Ishikawa (cell line): ENCODE measurements around the gene MUC22.

Experiments
- CEBPB ChIP-seq: IDR thresholded peaks from 2 replicates; pipeline ENCODE4 v1.6.1; 2012
- CREB1 ChIP-seq: IDR thresholded peaks from 2 replicates; pipeline ENCODE4 v1.6.1; 2012; ENCODE audit warnings: low read depth
- EGR1 ChIP-seq: IDR thresholded peaks from 2 replicates; pipeline ENCODE4 v1.6.1; 2012
- EP300 ChIP-seq: IDR thresholded peaks from 2 replicates; pipeline ENCODE4 v1.6.1; 2012; ENCODE audit warnings: borderline replicate concordance
- FOXM1 ChIP-seq: IDR thresholded peaks from 2 replicates; pipeline ENCODE4 v1.6.1; 2012; ENCODE audit warnings: low read depth, borderline replicate concordance
- NFIC ChIP-seq: IDR thresholded peaks from 2 replicates; pipeline ENCODE4 v1.6.1; 2012
- RAD21 ChIP-seq: IDR thresholded peaks from 2 replicates; pipeline ENCODE4 v1.6.1; 2012; ENCODE audit warnings: low read depth
- TAF1 ChIP-seq: IDR thresholded peaks from 2 replicates; pipeline ENCODE4 v1.6.1; 2012; ENCODE audit warnings: low read depth, mild to moderate bottlenecking
- TCF12 ChIP-seq: IDR thresholded peaks from 2 replicates; pipeline ENCODE4 v1.6.1; 2012; ENCODE audit warnings: low read depth
- TEAD4 ChIP-seq: IDR thresholded peaks from 2 replicates; pipeline ENCODE4 v1.6.1; 2012
- YY1 ChIP-seq: IDR thresholded peaks from 2 replicates; pipeline ENCODE4 v1.6.1; 2012; ENCODE audit warnings: low read depth
- ZBTB7A ChIP-seq: IDR thresholded peaks from 2 replicates; pipeline ENCODE4 v1.6.1; 2012; ENCODE audit warnings: low read depth
- TF ChIP-seq, protein P1 (sequence below): IDR thresholded peaks from 2 replicates; pipeline ENCODE4 v1.6.1; 2012
- TF ChIP-seq, protein P2 (sequence below): IDR thresholded peaks from 2 replicates; pipeline ENCODE4 v1.6.1; 2012
- TF ChIP-seq, protein P3 (sequence below): IDR thresholded peaks from 2 replicates; pipeline ENCODE4 v1.6.1; 2012; ENCODE audit warnings: low read depth, mild to moderate bottlenecking

The MUC22 gene

DNA sequence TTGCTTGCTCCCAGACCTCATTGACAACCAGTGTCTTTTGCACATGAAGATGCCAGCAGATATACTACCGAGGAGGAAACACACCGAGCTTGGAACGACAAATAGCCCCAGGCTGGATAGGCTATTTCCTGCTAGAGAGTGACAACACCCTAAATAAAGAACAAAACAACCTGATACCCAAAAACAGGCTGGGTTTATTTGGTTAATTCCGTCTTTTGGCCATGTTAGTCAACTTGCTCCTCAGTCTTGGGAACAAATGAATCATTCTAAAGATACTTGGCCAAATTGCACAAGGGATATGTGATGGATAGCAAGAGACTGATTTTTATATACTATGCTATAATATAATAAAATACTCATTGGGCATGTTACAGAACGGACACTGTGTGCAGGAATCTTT lies 11.5 kb upstream of the MUC22 start:
- TF ChIP-seq NFIC: no peak
- no peak for TF ChIP-seq FOXM1
- TF ChIP-seq, protein P1, sequence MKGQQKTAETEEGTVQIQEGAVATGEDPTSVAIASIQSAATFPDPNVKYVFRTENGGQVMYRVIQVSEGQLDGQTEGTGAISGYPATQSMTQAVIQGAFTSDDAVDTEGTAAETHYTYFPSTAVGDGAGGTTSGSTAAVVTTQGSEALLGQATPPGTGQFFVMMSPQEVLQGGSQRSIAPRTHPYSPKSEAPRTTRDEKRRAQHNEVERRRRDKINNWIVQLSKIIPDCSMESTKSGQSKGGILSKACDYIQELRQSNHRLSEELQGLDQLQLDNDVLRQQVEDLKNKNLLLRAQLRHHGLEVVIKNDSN: no peak
- TF ChIP-seq, protein P2, sequence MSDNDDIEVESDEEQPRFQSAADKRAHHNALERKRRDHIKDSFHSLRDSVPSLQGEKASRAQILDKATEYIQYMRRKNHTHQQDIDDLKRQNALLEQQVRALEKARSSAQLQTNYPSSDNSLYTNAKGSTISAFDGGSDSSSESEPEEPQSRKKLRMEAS: no peak
- no peak for TF ChIP-seq TAF1
- TF ChIP-seq EGR1: no peak
- TF ChIP-seq YY1: no peak
- TF ChIP-seq, protein P3, sequence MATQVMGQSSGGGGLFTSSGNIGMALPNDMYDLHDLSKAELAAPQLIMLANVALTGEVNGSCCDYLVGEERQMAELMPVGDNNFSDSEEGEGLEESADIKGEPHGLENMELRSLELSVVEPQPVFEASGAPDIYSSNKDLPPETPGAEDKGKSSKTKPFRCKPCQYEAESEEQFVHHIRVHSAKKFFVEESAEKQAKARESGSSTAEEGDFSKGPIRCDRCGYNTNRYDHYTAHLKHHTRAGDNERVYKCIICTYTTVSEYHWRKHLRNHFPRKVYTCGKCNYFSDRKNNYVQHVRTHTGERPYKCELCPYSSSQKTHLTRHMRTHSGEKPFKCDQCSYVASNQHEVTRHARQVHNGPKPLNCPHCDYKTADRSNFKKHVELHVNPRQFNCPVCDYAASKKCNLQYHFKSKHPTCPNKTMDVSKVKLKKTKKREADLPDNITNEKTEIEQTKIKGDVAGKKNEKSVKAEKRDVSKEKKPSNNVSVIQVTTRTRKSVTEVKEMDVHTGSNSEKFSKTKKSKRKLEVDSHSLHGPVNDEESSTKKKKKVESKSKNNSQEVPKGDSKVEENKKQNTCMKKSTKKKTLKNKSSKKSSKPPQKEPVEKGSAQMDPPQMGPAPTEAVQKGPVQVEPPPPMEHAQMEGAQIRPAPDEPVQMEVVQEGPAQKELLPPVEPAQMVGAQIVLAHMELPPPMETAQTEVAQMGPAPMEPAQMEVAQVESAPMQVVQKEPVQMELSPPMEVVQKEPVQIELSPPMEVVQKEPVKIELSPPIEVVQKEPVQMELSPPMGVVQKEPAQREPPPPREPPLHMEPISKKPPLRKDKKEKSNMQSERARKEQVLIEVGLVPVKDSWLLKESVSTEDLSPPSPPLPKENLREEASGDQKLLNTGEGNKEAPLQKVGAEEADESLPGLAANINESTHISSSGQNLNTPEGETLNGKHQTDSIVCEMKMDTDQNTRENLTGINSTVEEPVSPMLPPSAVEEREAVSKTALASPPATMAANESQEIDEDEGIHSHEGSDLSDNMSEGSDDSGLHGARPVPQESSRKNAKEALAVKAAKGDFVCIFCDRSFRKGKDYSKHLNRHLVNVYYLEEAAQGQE: no peak

DNA sequence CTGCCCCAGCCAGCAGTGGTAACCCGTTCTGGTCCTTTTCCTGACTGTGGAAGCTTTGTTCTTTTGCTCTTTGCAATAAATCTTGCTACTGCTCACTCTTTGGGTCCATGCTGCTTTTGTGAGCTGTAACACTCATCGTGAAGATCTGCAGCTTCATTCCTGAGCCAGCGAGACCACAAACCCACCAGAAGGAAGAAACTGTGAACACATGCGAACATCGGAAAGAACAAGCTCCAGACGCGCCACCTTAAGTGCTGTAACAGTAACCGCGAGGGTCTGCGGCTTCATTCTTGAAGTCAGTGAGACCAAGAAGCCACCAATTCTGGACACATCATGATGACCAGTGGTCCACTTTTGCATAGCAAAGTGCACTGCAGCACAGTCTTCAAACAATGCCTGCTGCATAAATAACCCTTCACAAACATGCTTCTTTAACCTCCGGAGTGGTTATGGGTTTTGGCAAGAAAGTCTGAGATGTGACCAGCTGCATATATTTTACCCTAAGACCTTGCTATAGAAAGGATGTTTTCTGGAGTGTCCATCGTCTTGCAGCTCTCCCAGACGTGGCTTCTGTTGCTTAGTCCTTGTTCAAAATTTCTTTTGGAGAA lies 8.9 kb upstream of the MUC22 start:
- TF ChIP-seq CEBPB: no peak
- no peak for TF ChIP-seq RAD21
- TF ChIP-seq, protein P2: no peak
- TF ChIP-seq TAF1: no peak
- no peak for TF ChIP-seq TEAD4
- no peak for TF ChIP-seq CREB1
- TF ChIP-seq, protein P1: no peak

DNA sequence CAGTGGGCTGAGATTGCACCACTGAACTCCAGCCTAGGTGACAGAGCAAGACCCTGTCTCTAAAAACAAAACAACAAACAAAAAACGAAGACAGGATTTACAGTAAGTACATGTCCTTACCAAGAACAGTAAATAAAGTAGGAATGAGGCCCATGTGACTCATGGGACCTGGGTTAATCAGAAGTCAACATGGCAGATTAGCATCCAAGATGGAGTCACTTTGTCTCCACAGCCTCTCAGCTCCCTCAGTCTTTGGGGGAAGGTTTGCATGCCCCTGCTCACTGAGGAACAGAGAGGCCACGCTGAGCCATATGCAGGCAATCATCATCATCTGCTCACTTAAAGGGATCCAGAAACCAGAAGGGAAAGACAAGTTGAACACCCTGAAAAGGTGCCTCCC lies 7.8 kb upstream of the MUC22 start:
- TF ChIP-seq CEBPB: no peak

DNA sequence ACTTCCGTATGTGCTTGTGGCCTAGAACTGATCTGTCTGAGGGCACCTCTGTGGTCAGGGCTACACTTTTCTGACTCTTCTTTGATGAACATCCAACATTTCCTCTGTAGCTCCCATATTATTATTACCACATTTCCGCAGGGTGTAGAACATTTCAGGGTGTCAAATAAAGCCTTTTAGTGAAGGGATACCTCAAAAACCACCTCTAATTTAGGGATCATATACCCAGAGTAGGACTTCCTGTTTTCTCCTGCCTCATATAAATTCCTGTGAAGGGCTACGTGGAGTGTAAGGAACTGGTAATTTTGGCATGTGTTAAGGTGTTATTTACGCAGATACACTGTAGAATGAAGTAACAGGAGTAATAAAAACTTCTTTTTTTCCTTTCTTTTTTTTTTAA lies 5.5 kb upstream of the MUC22 start:
- TF ChIP-seq YY1 (no peak), EP300 (no peak), FOXM1 (no peak), CREB1 (no peak), TEAD4 (no peak), TCF12 (no peak), NFIC (no peak), RAD21 (no peak), EGR1 (no peak), ZBTB7A (no peak)
- TF ChIP-seq, protein P2: no peak
- TF ChIP-seq, protein P1: no peak

DNA sequence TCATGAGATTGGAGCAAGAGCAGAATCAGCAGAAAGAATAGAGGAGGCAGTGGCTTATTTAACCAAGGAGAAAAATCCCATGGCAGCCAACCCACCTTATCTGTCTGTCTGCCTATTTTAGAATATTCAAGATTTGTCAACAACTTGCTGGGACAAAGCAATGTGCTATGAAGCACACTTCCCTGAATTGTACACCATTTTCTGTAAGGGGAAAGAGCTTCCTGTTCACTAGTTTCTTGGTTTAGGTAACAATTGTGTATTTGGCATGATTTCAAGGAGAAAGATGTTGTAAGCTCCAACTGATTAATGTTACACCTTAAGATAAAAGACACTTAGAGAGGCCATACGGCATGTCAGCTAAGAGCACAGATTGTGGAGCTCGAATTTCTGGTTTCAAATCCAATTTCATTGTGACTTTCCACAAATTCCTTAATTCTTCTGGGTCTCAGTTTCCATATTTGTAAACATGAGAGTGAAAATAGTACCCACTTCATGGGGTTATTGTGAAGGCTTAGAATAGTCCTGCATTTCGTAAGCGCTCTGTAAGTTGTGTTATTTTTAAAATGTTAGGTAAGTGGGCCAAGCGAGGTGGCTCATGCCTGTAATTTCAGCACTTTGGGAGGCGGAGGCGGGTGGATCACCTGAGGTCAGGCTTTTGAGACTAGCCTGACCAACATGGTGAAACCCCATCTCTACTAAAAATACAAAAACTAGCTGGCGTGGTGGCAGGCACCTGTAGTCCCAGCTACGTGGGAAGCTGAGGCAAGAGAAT lies 4.8 kb upstream of the MUC22 start:
- TF ChIP-seq, protein P2: no peak
- TF ChIP-seq FOXM1: no peak
- no peak for TF ChIP-seq ZBTB7A
- no peak for TF ChIP-seq TCF12
- no peak for TF ChIP-seq RAD21
- no peak for TF ChIP-seq YY1
- no peak for TF ChIP-seq TEAD4
- TF ChIP-seq TAF1: no peak
- no peak for TF ChIP-seq NFIC
- TF ChIP-seq, protein P1: no peak
- TF ChIP-seq CREB1: no peak
- TF ChIP-seq EP300: no peak
- no peak for TF ChIP-seq CEBPB
- no peak for TF ChIP-seq EGR1
- TF ChIP-seq, protein P3: no peak
